ENCODE measurements around the gene CRISP2. TPM values are rescaled to one million over a fixed set of nuclear protein-coding genes. Genes with fewer than 3 reads are reported as not detected.

The CRISP2 gene
- total and polyA plus RNA-seq, 2 donors (not counting 1 experiment from before 2014, with no cell fraction given) = not detected

GRCh38 chr6:49721297-49721696 lies 8.0 kb upstream of the CRISP2 start:
- CTCF ChIA-PET = no interaction called here
- Histone ChIP-seq H3K36me3 (replicated peaks in 1 of 2; ENCODE audit: control extremely low read depth in 1 of 2, control insufficient read depth in 1 of 2, extremely low read depth in 1 of 2, insufficient read depth in 2 of 2, low read length in 1 of 2) (no peaks in the 10 kb centered on the region), H3K4me3 (ENCODE audit: control extremely low read depth in 1 of 5, extremely low read depth in 1 of 5, insufficient read depth in 1 of 5, low read depth in 2 of 5, low read length in 4 of 5) (no peak overlapping the region), H3K4me1 (ENCODE audit: control insufficient read depth in 2 of 2, insufficient read depth in 2 of 2, low read length in 2 of 2) (no peaks in the 10 kb centered on the region), H3K9me3 (ENCODE audit: control extremely low read depth in 1 of 3, control insufficient read depth in 2 of 3, insufficient read depth in 1 of 3, low read length in 2 of 3) (no peaks in the 10 kb centered on the region), H3K27me3 (replicated peaks in 1 of 4; ENCODE audit: control extremely low read depth in 1 of 4, control insufficient read depth in 3 of 4, insufficient read depth in 4 of 4, low read length in 3 of 4) (no peaks in the 10 kb centered on the region), H3K79me2 (ENCODE audit: control insufficient read depth, insufficient read depth, low read length) (no peaks in the 10 kb centered on the region), H3K9ac (ENCODE audit: low read length) (no peak overlapping the region), H4K20me1 (ENCODE audit: control insufficient read depth, insufficient read depth, low read length, poor library complexity, severe bottlenecking) (no peaks in the 10 kb centered on the region), H2AFZ (ENCODE audit: insufficient read depth, low read depth, low read length, poor library complexity, severe bottlenecking) (no peak overlapping the region), H3K27ac (ENCODE audit: low read length in 2 of 2) (no peak overlapping the region), H3K4me2 (replicated peaks; ENCODE audit: low read depth, low read length, poor library complexity, severe bottlenecking) (no peak overlapping the region)
- no peak overlapping the region for H3K4me3 Mint-ChIP-seq
- intact Hi-C loops (cut with micrococcal nuclease) = no loop called here
- no peak overlapping the region for H3K27ac Mint-ChIP-seq
- no peaks in the 10 kb centered on the region for H3K4me1 Mint-ChIP-seq
- POLR2A ChIA-PET = no interaction called here
- ATAC-seq (ENCODE audit: low read depth) = no peak
- 80% methylated on average over 1 of the region's 2 CpGs for WGBS (ENCODE audit: insufficient coverage)
- no peak for DNase-seq
- TF ChIP-seq EZH2 (IDR thresholded peaks at IDR 0.05; ENCODE audit: borderline replicate concordance, insufficient read depth, low read depth, low read length, poor library complexity, severe bottlenecking) (no peak), CTCF (IDR thresholded peaks at IDR 0.05) (no peak)
- H3K27me3 Mint-ChIP-seq = no peaks in the 10 kb centered on the region
- H3K9me3 Mint-ChIP-seq (ENCODE audit: insufficient read depth) = peaks cover 8% of the 10 kb centered on the region

DNA sequence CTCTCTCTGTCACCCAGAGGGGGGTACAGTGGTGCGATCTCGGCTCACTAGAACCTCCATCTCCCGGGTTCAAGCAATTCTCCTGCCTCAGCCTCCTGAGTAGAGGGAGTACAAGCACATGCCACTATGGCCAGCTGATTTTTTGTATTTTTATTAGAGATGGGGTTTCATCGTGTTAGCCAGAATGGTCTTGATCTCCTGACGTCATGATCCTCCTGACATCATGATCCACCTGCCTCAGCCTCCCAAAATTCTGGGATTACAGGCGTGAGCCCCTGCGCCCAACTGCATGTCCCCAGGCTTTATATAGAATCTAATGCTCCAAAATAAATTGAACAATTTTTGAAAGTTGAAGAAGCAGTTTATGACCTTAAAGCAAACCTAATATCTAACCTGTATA lies 7.0 kb upstream of the CRISP2 start:
- ChIA-PET CTCF (no interaction called here), POLR2A (no interaction called here)
- Histone ChIP-seq H3K79me2 (ENCODE audit: control insufficient read depth, insufficient read depth, low read length) (no peaks in the 10 kb centered on the region), H3K9me3 (ENCODE audit: control extremely low read depth in 1 of 3, control insufficient read depth in 2 of 3, insufficient read depth in 1 of 3, low read length in 2 of 3) (no peaks in the 10 kb centered on the region), H3K4me1 (ENCODE audit: control insufficient read depth in 2 of 2, insufficient read depth in 2 of 2, low read length in 2 of 2) (no peaks in the 10 kb centered on the region), H2AFZ (ENCODE audit: insufficient read depth, low read depth, low read length, poor library complexity, severe bottlenecking) (no peak overlapping the region), H3K27me3 (replicated peaks in 1 of 4; ENCODE audit: control extremely low read depth in 1 of 4, control insufficient read depth in 3 of 4, insufficient read depth in 4 of 4, low read length in 3 of 4) (no peaks in the 10 kb centered on the region), H3K4me3 (ENCODE audit: control extremely low read depth in 1 of 5, extremely low read depth in 1 of 5, insufficient read depth in 1 of 5, low read depth in 2 of 5, low read length in 4 of 5) (no peak overlapping the region), H3K9ac (ENCODE audit: low read length) (no peak overlapping the region), H3K27ac (ENCODE audit: low read length in 2 of 2) (no peak overlapping the region), H4K20me1 (ENCODE audit: control insufficient read depth, insufficient read depth, low read length, poor library complexity, severe bottlenecking) (no peaks in the 10 kb centered on the region), H3K36me3 (replicated peaks in 1 of 2; ENCODE audit: control extremely low read depth in 1 of 2, control insufficient read depth in 1 of 2, extremely low read depth in 1 of 2, insufficient read depth in 2 of 2, low read length in 1 of 2) (no peaks in the 10 kb centered on the region), H3K4me2 (replicated peaks; ENCODE audit: low read depth, low read length, poor library complexity, severe bottlenecking) (no peak overlapping the region)
- no peaks in the 10 kb centered on the region for H3K27me3 Mint-ChIP-seq
- H3K4me3 Mint-ChIP-seq = no peak overlapping the region
- WGBS (ENCODE audit: insufficient coverage) = 100% methylated on average over 1 of the region's 7 CpGs
- H3K9me3 Mint-ChIP-seq (ENCODE audit: insufficient read depth) = peaks cover 8% of the 10 kb centered on the region
- H3K27ac Mint-ChIP-seq = no peak overlapping the region
- intact Hi-C loops (cut with micrococcal nuclease) = no loop called here
- no peaks in the 10 kb centered on the region for H3K4me1 Mint-ChIP-seq
- DNase-seq = no peak
- no peak for ATAC-seq (ENCODE audit: low read depth)
- TF ChIP-seq CTCF (IDR thresholded peaks at IDR 0.05) (no peak), EZH2 (IDR thresholded peaks at IDR 0.05; ENCODE audit: borderline replicate concordance, insufficient read depth, low read depth, low read length, poor library complexity, severe bottlenecking) (no peak)

Data from B cell (primary cell).